Lower lobe of right lung (tissue), 2 donors: ENCODE data around the gene MICALL2. TPM values are rescaled to one million over a fixed set of nuclear protein-coding genes. Genes with fewer than 3 reads are reported as not detected.
A peak's percentile ranks its signal among the peaks of the same experiment; 100 is the strongest.

ENCODE experiments used
- ATAC-seq, 2 donors: fragments of 200-7000 bp; cut with Tn5 transposase; one replicate each; pipeline ENCODE4 v1.9.1; 2020 to 2022; ENCODE audit warnings: mild to moderate bottlenecking in 2 of 2, moderate library complexity in 2 of 2
- DNase-seq: peaks from one replicate; pipeline ENCODE4 v3.0.0-alpha.2; 2020
- H3K27ac ChIP-seq: fragments of 200-600 bp; one replicate; pipeline ENCODE4 v1.8.0; 2022
- H3K27me3 ChIP-seq: fragments of 200-600 bp; one replicate; pipeline ENCODE4 v1.8.0; 2022; ENCODE audit warnings: low read depth
- H3K36me3 ChIP-seq: fragments of 200-600 bp; one replicate; pipeline ENCODE4 v1.8.0; 2022; ENCODE audit warnings: mild to moderate bottlenecking
- H3K4me1 ChIP-seq: fragments of 200-600 bp; one replicate; pipeline ENCODE4 v1.8.0; 2022
- H3K4me3 ChIP-seq: fragments of 200-600 bp; one replicate; pipeline ENCODE4 v1.8.0; 2022; ENCODE audit warnings: mild to moderate bottlenecking
- H3K9me3 ChIP-seq: fragments of 200-600 bp; one replicate; pipeline ENCODE4 v1.8.0; 2022
- intact Hi-C: fragments of 100-400 bp; cut with DNase I; formaldehyde crosslinking; loops from one replicate; pipeline ENCODE4 v1.11.0; 2022
- total RNA-seq: library from RNA; stranded (reverse); fragmentation: NEBNext Ultra II Directional; extraction: Animal tissue kit (Norgen Biotek cat#: 25700); gene quantifications from one replicate; pipeline ENCODE4 v1.2.1, GENCODE V29; 2021
- TF ChIP-seq, protein P1 (sequence below): fragments of 200-600 bp; IDR thresholded peaks from one replicate; pipeline ENCODE4 v1.8.0; 2022; ENCODE audit warnings: antibody characterized with exemption, mild to moderate bottlenecking
- donor health status: DM: no; HTN: yes; CAD: no; lungs with severe emphysema.

The MICALL2 gene
- total RNA-seq, 1 donor from 2014 or later, result 28.9 TPM

DNA sequence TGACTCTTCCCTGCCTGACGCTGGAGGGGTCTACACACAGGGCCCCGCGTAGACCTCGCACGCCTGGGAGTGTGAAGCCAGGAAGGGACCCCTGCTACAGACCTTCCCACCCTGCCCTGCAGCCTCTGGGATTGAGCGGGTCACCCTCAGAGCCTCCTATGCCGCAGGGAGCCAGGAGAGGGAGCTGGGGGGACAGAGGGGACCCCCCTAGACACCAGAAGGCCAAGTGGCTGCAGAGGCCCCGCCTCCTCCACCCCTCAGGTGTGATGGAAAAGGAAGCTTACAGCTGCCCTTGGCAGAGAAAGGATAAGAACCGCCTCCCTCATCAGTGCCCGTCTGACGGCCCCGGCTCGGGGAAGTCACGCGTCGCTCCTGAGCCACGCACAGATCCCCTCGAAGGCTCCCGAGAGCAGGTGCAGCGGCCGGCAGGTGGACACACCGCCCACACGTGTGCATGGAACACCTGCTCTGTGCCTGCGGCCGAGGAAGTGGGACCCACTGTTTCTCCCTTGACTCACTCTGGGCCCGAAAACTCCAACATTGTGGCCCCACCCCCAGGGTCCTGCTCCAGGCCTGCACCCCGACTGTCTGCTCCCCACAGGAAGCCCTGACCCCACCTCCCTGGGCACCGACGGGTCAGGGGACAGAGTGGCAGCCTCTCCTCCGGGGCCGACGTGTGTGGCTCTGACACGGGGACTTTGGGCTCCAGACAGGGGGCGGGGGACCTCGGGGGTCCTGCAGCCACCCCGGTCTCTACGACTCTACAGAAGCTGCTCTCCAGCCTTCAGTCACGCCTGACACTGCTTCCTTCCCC, 73.3 kb downstream of the MICALL2 start:
- H3K4me1 ChIP-seq, result no peaks in the 10 kb centered on the region
- no peaks in the 10 kb centered on the region for H3K36me3 ChIP-seq
- ATAC-seq (no peak), DNase-seq (no peak)
- intact Hi-C loops, result no loop called here
- peaks cover 66% of the 10 kb centered on the region for H3K27me3 ChIP-seq
- no peaks in the 10 kb centered on the region for H3K9me3 ChIP-seq
- TF ChIP-seq, protein P1, sequence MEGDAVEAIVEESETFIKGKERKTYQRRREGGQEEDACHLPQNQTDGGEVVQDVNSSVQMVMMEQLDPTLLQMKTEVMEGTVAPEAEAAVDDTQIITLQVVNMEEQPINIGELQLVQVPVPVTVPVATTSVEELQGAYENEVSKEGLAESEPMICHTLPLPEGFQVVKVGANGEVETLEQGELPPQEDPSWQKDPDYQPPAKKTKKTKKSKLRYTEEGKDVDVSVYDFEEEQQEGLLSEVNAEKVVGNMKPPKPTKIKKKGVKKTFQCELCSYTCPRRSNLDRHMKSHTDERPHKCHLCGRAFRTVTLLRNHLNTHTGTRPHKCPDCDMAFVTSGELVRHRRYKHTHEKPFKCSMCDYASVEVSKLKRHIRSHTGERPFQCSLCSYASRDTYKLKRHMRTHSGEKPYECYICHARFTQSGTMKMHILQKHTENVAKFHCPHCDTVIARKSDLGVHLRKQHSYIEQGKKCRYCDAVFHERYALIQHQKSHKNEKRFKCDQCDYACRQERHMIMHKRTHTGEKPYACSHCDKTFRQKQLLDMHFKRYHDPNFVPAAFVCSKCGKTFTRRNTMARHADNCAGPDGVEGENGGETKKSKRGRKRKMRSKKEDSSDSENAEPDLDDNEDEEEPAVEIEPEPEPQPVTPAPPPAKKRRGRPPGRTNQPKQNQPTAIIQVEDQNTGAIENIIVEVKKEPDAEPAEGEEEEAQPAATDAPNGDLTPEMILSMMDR, result no peak
- H3K4me3 ChIP-seq, result no peak overlapping the region
- H3K27ac ChIP-seq, result no peak overlapping the region

DNA sequence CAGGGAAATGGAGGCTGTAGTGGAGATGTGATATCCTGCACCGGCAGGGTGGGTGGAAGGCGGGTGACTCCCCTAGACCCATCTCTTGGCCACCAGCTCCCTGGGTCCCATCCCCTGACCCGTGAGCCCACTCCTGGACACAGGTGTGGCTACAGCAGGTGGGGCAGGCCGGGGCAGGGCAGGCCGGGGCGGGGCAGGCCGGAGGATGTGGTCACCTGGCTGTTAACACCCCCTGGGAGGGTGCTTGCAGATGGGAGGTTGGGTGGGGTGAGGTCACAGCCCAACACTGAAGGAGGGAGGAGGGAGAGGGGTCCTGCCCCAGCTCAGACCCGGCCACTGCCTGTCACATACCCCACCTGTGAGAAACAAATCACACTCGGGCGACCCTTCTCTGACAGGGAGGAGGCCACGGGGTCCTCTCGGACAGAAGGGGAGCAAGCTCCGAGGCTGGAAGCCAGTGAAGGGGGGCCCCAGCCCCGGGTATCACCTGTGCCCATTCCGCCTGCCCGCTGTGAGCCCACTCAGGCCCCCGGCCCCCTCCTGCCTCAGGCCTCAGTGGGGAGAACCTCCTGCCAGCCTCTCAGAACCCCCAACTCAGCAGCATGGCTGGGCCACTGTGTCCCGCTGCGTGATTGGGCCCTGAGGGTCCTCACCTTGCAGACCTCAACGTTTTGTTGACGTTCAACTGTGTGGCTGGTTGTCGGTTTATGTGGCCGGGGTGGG, 74.0 kb downstream of the MICALL2 start:
- peaks cover 72% of the 10 kb centered on the region for H3K27me3 ChIP-seq

More for the DNA sequence above, 74.0 kb downstream of the MICALL2 start:
- H3K4me3 ChIP-seq, result no peak overlapping the region
- TF ChIP-seq, protein P1, result no peak
- H3K27ac ChIP-seq, result no peak overlapping the region
- H3K4me1 ChIP-seq, result no peaks in the 10 kb centered on the region
- peak in 1 of 2 donors; percentile 7 for ATAC-seq
- intact Hi-C loops, result no loop called here
- H3K36me3 ChIP-seq, result no peaks in the 10 kb centered on the region
- DNase-seq, result no peak
- H3K9me3 ChIP-seq, result no peaks in the 10 kb centered on the region

Other genes with a start within 250 kb of the MICALL2 start
- gene UNCX, start 226.6 kb downstream of the MICALL2 start, total RNA-seq, result not detected
- 50.8 TPM for gene INTS1, start 44.9 kb upstream of the MICALL2 start, total RNA-seq
- 49.7 TPM for gene MAFK, start 71.2 kb upstream of the MICALL2 start, total RNA-seq
- 4.3 TPM for gene TMEM184A, start 96.7 kb upstream of the MICALL2 start, total RNA-seq
- 19.7 TPM for gene PSMG3, start 110.6 kb upstream of the MICALL2 start, total RNA-seq
- gene ELFN1, start 210.8 kb upstream of the MICALL2 start, total RNA-seq, result 1.4 TPM